BLaER1 treated with 17β-estradiol and CSF1 and Interleukin-3, amounts not matched to agents 10 nM and 100 nM (cell line): ENCODE measurements around the gene GRIK2.

Experiments used
- H3K27ac ChIP-seq, 11 experiments: shearing (Covaris generic); formaldehyde crosslinking; 2 replicates each; pipeline ENCODE4 v1.8.1; 2022
- H3K27me3 ChIP-seq, 11 experiments: shearing (Covaris generic); formaldehyde crosslinking; 2 replicates each; pipeline ENCODE4 v1.8.1; 2022
- H3K36me3 ChIP-seq, 11 experiments: shearing (Covaris generic); formaldehyde crosslinking; 2 replicates each; pipeline ENCODE4 v1.8.1; 2022
- H3K4me1 ChIP-seq, 10 experiments: shearing (Covaris generic); formaldehyde crosslinking; 2 replicates each; pipeline ENCODE4 v1.8.1; 2022
- H3K4me2 ChIP-seq, 11 experiments: shearing (Covaris generic); formaldehyde crosslinking; 2 replicates each; pipeline ENCODE4 v1.8.1; 2022
- H3K4me3 ChIP-seq, 10 experiments: shearing (Covaris generic); formaldehyde crosslinking; 2 replicates each; pipeline ENCODE4 v1.8.1; 2022
- H3K9ac ChIP-seq, 11 experiments: shearing (Covaris generic); formaldehyde crosslinking; 2 replicates each; pipeline ENCODE4 v1.8.1; 2022
- H3K9me3 ChIP-seq, 11 experiments: shearing (Covaris generic); formaldehyde crosslinking; replicated peaks in 1 of 11; 2 replicates each; pipeline ENCODE4 v1.8.1; 2022
- H4K20me1 ChIP-seq, 11 experiments: shearing (Covaris generic); formaldehyde crosslinking; 2 replicates each; pipeline ENCODE4 v1.8.1; 2022
- Cebpa-rat ChIP-seq, 11 experiments: shearing (Covaris generic); IDR thresholded peaks; 2 replicates each; pipeline ENCODE4 v1.8.1; 2022

The GRIK2 gene

GRCh38 chr6:101980924-101981323, 587.4 kb downstream of the GRIK2 start:
- Histone ChIP-seq H3K27ac (no peak overlapping the region), H3K4me1 (no peaks in the 10 kb centered on the region), H3K9ac (no peak overlapping the region), H3K27me3 (no peaks in the 10 kb centered on the region), H3K36me3 (no peaks in the 10 kb centered on the region), H3K9me3 (no peaks in the 10 kb centered on the region), H3K4me2 (no peak overlapping the region), H4K20me1 (no peaks in the 10 kb centered on the region), H3K4me3 (no peak overlapping the region)
- no peak for TF ChIP-seq Cebpa-rat (IDR thresholded peaks at IDR 0.05)

DNA sequence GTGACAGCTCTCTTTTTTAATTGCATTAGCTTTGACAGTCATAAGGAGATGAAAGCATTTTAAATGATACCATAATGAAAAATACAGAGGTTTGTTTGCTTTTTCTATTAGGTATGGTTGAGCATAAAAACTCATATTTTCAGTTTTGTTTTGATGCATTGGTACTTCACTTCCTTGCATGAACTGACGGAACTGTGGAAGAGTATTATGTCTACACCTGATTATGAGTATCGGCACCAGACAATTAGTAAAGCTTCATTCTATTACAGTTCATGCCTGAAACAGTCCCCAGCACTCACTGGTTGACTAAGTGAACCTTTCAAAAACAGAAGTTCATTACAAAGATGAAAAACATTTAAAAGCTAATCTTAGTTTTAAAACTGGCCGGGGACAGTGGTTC, 593.0 kb downstream of the GRIK2 start:
- TF ChIP-seq Cebpa-rat (IDR thresholded peaks at IDR 0.05) = no peak
- H3K36me3 ChIP-seq = no peaks in the 10 kb centered on the region
- H3K4me2 ChIP-seq = no peak overlapping the region
- no peaks in the 10 kb centered on the region for H3K4me1 ChIP-seq
- no peaks in the 10 kb centered on the region for H4K20me1 ChIP-seq
- H3K9ac ChIP-seq = no peak overlapping the region
- H3K27me3 ChIP-seq = no peaks in the 10 kb centered on the region
- H3K4me3 ChIP-seq = no peak overlapping the region
- no peak overlapping the region for H3K27ac ChIP-seq
- no peaks in the 10 kb centered on the region for H3K9me3 ChIP-seq

- Histone ChIP-seq H3K27ac (no peak overlapping the region), H3K36me3 (no peaks in the 10 kb centered on the region), H3K4me3 (no peak overlapping the region), H3K9ac (no peak overlapping the region), H3K27me3 (no peaks in the 10 kb centered on the region), H3K4me2 (no peak overlapping the region), H3K9me3 (no peaks in the 10 kb centered on the region), H3K4me1 (no peaks in the 10 kb centered on the region), H4K20me1 (no peaks in the 10 kb centered on the region)
- no peak for TF ChIP-seq Cebpa-rat (IDR thresholded peaks at IDR 0.05)
These were observed 598.8 kb downstream of the GRIK2 start for GRCh38 chr6:101992286-101992685.

DNA sequence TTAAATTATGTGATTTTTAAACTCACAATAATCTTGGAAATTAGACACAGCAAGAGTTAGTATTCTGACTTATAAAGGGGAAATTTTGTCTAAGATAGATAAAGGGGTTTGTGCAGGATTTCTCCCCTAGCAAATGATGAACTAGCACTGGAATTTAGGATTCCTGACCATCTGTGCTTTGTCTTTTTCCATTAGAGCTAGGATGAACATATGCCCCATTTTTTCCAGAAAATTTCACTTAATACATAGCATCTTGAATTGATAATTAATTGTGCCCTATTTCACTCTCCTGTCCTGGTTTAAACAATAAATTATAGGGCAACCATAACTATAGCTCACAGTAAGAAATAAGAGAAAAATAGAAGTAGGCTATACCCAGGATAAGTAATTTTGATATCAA, 601.0 kb downstream of the GRIK2 start:
- Histone ChIP-seq H3K36me3 (no peaks in the 10 kb centered on the region), H3K27me3 (no peaks in the 10 kb centered on the region), H3K9ac (no peak overlapping the region), H3K4me3 (no peak overlapping the region), H4K20me1 (no peaks in the 10 kb centered on the region), H3K4me1 (no peaks in the 10 kb centered on the region), H3K27ac (no peak overlapping the region), H3K4me2 (no peak overlapping the region), H3K9me3 (no peaks in the 10 kb centered on the region)
- no peak for TF ChIP-seq Cebpa-rat (IDR thresholded peaks at IDR 0.05)

DNA sequence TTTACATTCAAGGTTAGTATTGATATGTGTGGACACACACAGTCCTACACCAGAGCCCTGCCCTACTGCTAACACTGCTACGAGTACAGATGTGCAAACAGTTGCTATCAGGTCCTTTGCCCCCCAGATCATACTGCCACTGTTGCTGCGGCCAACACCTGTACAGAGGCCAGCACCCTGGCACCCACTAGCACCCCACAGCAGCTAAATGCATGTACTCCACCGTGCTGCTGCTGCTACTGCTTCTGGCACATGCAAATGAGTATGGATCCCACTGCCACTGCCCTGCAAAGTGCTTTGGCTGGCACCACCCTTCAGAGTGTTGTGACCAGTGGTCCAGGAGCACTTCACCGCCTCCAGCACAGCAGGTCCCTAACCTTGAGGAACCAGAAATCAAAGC, 621.9 kb downstream of the GRIK2 start:
- Histone ChIP-seq H3K4me2 (no peak overlapping the region), H3K9ac (no peak overlapping the region), H3K27ac (no peak overlapping the region), H3K9me3 (no peaks in the 10 kb centered on the region), H3K36me3 (no peaks in the 10 kb centered on the region), H3K27me3 (no peaks in the 10 kb centered on the region), H4K20me1 (no peaks in the 10 kb centered on the region), H3K4me3 (no peak overlapping the region), H3K4me1 (no peaks in the 10 kb centered on the region)
- TF ChIP-seq Cebpa-rat (IDR thresholded peaks at IDR 0.05) = no peak

DNA sequence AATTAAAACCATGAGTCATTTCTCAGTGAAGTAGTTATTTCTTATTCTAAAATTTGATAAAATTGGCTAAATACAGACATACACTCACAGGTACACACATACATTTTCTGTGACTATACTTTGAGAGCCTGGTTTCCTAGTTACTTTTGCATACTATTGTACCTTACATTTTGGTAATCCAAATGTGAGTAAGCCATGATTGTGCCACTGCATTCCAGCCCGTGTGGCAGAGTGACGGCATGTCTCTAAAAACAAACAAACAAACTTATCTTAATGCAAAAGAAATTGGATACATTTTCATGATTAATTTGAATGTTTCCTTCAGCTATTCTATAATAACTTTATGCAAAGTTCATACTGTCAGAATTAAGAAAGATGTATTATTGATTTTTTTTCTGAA, 628.8 kb downstream of the GRIK2 start:
- Histone ChIP-seq H3K4me2 (no peak overlapping the region), H3K9me3 (no peaks in the 10 kb centered on the region), H3K27me3 (no peaks in the 10 kb centered on the region), H3K9ac (no peak overlapping the region), H3K4me1 (no peaks in the 10 kb centered on the region), H3K27ac (no peak overlapping the region), H3K4me3 (no peak overlapping the region), H3K36me3 (no peaks in the 10 kb centered on the region), H4K20me1 (no peaks in the 10 kb centered on the region)
- no peak for TF ChIP-seq Cebpa-rat (IDR thresholded peaks at IDR 0.05)

DNA sequence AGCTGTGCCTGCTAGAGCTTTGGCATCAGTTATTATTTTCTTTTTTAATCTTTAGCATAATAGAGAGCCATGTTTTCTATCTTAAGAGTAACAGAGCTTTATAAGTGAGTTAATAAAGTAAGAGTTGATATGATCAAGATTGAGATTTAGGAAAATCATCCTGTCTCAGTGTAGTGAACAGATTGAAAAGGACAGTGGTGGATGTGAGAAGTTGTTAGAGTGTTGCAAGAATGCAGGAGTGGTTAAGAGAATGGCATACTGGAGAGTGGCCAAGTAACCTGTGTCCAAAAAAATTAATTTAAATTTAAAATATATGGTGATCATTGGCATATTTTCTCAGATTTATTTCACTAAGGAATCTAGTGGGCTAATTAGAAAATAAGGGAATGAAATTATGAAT, 629.3 kb downstream of the GRIK2 start:
- Histone ChIP-seq H3K36me3 (no peaks in the 10 kb centered on the region), H3K4me1 (no peaks in the 10 kb centered on the region), H3K9ac (no peak overlapping the region), H3K27ac (no peak overlapping the region), H3K9me3 (no peaks in the 10 kb centered on the region), H3K27me3 (no peaks in the 10 kb centered on the region), H3K4me3 (no peak overlapping the region), H4K20me1 (no peaks in the 10 kb centered on the region), H3K4me2 (no peak overlapping the region)
- TF ChIP-seq Cebpa-rat (IDR thresholded peaks at IDR 0.05) = no peak

- Histone ChIP-seq H3K9ac (no peak overlapping the region), H4K20me1 (no peaks in the 10 kb centered on the region), H3K27me3 (no peaks in the 10 kb centered on the region), H3K27ac (no peak overlapping the region), H3K4me1 (no peaks in the 10 kb centered on the region), H3K4me2 (no peak overlapping the region), H3K36me3 (no peaks in the 10 kb centered on the region), H3K9me3 (no peaks in the 10 kb centered on the region), H3K4me3 (no peak overlapping the region)
- TF ChIP-seq Cebpa-rat (IDR thresholded peaks at IDR 0.05) = no peak
These were observed 630.6 kb downstream of the GRIK2 start for GRCh38 chr6:102023977-102024657.

DNA sequence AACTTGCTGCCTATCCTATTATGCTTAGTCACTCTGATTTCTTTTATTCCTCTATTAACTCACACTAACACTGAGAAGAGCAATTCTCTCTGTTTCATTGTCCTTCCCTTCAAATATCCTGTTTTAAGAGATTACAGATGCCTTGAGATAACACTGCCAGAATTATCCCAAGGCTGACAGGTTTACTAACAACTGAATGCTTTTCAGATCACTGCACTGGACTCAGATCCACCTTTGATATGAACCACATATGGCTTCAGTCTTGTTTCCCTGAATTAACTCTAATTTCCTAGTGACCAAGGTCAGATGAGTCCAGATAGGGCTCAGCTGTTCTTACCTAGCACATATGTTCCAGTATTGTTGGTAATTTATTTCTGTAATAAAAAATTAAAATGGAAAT, 633.1 kb downstream of the GRIK2 start:
- no peak for TF ChIP-seq Cebpa-rat (IDR thresholded peaks at IDR 0.05)
- H3K9ac ChIP-seq = no peak overlapping the region
- H3K36me3 ChIP-seq = no peaks in the 10 kb centered on the region
- H3K9me3 ChIP-seq = no peaks in the 10 kb centered on the region
- no peak overlapping the region for H3K4me3 ChIP-seq
- no peak overlapping the region for H3K27ac ChIP-seq
- no peaks in the 10 kb centered on the region for H3K4me1 ChIP-seq
- no peaks in the 10 kb centered on the region for H4K20me1 ChIP-seq
- no peaks in the 10 kb centered on the region for H3K27me3 ChIP-seq
- H3K4me2 ChIP-seq = no peak overlapping the region

GRCh38 chr6:102028176-102028575, 634.7 kb downstream of the GRIK2 start:
- Histone ChIP-seq H3K9me3 (no peaks in the 10 kb centered on the region), H3K4me3 (no peak overlapping the region), H3K27ac (no peak overlapping the region), H3K36me3 (no peaks in the 10 kb centered on the region), H3K4me1 (no peaks in the 10 kb centered on the region), H3K9ac (no peak overlapping the region), H3K4me2 (no peak overlapping the region), H3K27me3 (no peaks in the 10 kb centered on the region), H4K20me1 (no peaks in the 10 kb centered on the region)
- TF ChIP-seq Cebpa-rat (IDR thresholded peaks at IDR 0.05) = no peak
